ENCODE data around the gene CNIH1.
"Not testable (repeated sequence)": the region's sequence is repeated elsewhere in the genome, so short reads cannot be mapped to it uniquely, and the experiment has no call there.

CNIH1 gene

DNA sequence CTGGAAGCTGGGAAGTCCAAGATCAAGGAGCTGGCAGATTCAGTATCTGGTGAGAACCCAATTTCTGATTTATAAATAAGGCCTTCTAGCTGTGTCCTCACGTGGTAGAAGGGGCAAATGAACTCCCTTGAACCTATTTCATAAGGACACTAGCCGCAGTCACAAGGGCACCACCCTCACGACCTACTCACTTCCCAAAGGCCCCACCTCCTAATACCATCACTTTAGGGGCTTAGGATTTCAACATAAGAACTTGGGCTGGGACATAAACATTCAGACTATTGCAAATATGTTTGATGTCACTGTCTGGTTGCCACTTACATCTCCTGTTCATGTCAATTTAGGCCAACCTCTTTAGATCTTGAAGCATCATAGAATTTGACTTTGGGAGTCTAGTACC lies 10.8 kb upstream of the CNIH1 start:
- H3K27me3 Mint-ChIP-seq: no peaks in the 10 kb centered on the region
- no peaks in the 10 kb centered on the region for H3K9me3 Mint-ChIP-seq
- H3K4me1 Mint-ChIP-seq: peaks cover 11% of the 10 kb centered on the region
- no peak overlapping the region for H3K4me3 Mint-ChIP-seq
- no peak overlapping the region for H3K27ac Mint-ChIP-seq
- ATAC-seq: no peak
- H3K36me3 Mint-ChIP-seq: no peaks in the 10 kb centered on the region

DNA sequence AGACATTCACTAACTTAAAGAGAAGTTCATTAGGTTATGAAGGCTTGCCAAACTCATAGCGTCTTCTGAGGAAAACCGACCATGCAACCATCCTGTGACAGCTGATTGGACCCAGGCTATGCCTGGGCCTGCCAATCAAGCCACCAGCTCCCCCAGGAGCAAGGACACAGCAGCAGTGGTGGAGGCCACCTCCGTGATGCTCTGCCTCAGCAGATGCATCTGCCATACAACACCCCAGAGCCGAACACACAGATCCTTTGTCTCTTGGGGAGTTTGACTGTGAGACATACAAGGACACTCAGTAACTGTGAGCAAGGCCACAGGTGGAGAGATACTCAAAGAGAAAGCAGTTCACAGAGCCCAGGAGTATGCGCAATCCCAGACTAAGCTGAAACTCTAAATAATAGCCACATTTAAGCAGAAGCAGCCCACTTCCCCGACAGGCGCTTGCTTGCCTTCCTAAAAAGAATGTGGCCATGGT lies 10.0 kb upstream of the CNIH1 start:
- no peaks in the 10 kb centered on the region for H3K9me3 Mint-ChIP-seq
- H3K27ac Mint-ChIP-seq: peak overlapping the region; percentile 65
- no peaks in the 10 kb centered on the region for H3K36me3 Mint-ChIP-seq
- H3K27me3 Mint-ChIP-seq: no peaks in the 10 kb centered on the region
- peaks cover 11% of the 10 kb centered on the region for H3K4me1 Mint-ChIP-seq
- ATAC-seq: no peak
- no peak overlapping the region for H3K4me3 Mint-ChIP-seq

DNA sequence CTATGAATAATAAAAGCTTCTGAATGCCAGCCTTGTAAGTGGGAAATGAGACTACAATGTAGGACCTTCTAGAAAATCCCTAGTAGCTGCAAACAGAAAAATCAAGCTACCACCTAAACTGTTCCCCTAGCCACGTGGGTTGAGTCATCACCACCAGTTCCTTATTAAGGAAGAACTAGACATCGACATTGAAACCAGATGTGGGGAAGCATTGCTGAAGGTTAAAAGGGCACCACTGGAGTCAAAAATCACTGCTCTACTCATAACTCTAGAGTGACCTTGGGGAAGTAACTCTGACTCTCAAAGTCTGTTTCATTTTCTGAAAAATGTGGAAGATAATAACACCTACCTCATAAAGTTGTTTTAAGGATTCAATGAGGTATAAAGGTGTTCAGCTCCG lies 9.4 kb upstream of the CNIH1 start:
- Mint-ChIP-seq H3K4me1 (peaks cover 11% of the 10 kb centered on the region), H3K27me3 (no peaks in the 10 kb centered on the region), H3K4me3 (no peak overlapping the region), H3K36me3 (no peaks in the 10 kb centered on the region), H3K9me3 (no peaks in the 10 kb centered on the region), H3K27ac (peak overlapping the region; percentile 65)
- ATAC-seq: peak; percentile 94

DNA sequence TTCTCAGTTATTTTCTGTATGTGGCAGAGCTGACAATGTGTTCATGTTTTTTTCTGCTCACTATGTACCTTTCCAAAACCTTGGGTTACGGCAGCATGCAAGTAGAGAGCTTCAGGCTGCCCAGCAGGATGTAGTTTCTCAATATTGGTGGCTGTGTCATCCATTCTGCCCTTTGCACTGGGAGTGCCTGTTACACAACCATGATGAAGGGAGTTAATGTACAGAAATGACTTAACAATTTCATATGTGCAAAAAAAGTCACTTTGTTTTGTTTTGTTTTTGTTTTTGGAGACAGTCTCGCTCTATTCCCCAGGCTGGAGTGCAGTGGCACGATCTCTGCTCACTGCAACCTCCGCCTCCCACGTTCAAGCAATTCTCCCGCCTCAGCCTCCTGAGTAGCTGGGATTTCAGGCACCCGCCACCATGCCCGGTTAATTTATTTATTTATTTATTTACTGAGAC lies 6.1 kb upstream of the CNIH1 start:
- H3K27ac Mint-ChIP-seq: no peak overlapping the region
- H3K4me3 Mint-ChIP-seq: no peak overlapping the region
- H3K9me3 Mint-ChIP-seq: no peaks in the 10 kb centered on the region
- no peak for ATAC-seq
- H3K4me1 Mint-ChIP-seq: peaks cover 11% of the 10 kb centered on the region
- no peaks in the 10 kb centered on the region for H3K27me3 Mint-ChIP-seq
- H3K36me3 Mint-ChIP-seq: no peaks in the 10 kb centered on the region

DNA sequence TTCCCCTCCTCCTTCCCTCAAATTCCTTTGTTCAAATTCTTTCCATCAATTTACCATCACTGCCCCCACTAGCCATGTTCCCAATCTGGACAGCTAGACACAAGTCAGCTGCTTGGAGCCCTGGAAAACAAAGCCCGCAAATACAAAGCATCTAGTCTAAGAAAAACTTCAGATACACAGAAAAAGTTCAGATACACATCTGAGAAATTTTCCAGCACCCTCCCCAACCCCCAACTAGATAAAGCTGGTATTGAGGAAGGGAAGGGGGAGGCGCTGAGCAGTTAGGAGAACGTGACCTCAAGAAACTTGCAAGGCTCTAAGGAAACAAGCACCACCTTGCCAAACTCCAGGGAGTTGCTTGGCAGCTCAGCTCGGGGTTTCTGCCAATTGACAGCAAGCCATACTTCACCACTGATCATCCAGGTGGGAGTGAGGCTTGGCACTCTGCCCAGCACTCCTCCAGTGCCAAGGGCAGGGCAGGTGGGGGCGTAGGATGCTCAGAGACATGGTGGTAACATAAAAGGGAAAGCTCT lies 5.1 kb upstream of the CNIH1 start:
- ATAC-seq: no peak
- Mint-ChIP-seq H3K4me3 (no peak overlapping the region), H3K36me3 (no peaks in the 10 kb centered on the region), H3K27me3 (no peaks in the 10 kb centered on the region), H3K4me1 (peaks cover 18% of the 10 kb centered on the region), H3K9me3 (no peaks in the 10 kb centered on the region), H3K27ac (no peak overlapping the region)

DNA sequence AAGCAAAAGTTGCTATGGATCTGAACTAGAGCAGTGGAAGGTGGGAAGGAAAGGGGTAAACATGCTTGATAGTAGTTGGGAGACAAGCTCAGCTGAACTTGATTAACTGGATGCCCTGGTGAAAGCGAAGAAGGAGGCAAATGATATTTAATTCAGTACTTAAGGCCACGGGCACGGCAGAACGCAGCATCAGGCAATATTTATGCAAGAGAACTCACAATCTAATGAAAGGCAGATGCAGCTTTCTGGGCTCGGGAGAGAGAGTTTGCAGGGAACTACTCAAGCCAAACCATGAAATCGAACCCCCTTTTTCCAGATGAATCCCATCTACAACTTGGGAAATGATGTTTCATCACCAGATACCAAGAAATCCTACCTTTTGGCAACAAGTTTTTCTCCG lies 3.5 kb upstream of the CNIH1 start:
- Mint-ChIP-seq H3K36me3 (peaks cover under 1% of the 10 kb centered on the region), H3K27ac (no peak overlapping the region), H3K4me3 (no peak overlapping the region), H3K9me3 (no peaks in the 10 kb centered on the region), H3K27me3 (no peaks in the 10 kb centered on the region), H3K4me1 (peaks cover 19% of the 10 kb centered on the region)
- no peak for ATAC-seq

DNA sequence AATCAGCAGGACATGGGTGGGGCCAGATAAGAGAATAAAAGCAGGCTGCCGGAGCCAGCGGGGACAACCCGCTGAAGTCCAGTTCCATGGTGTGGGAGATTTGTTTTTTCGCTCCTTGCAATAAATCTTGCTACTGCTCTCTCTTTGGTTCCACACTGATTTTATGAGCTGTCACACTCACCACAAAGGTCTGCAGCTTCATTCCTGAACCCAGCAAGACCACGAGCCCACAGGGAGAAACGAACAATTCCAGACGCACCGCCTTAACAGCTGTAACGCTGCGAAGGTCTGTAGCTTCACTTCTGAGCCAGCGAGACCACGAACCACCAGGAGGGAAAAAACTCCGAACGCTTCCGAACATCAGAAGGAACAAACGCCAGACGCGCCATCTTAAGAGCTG lies 2.8 kb upstream of the CNIH1 start:
- Mint-ChIP-seq H3K27me3 (no peaks in the 10 kb centered on the region), H3K4me3 (no peak overlapping the region), H3K9me3 (no peaks in the 10 kb centered on the region), H3K36me3 (peaks cover 3% of the 10 kb centered on the region), H3K27ac (no peak overlapping the region), H3K4me1 (peaks cover 26% of the 10 kb centered on the region)
- no peak for ATAC-seq

DNA sequence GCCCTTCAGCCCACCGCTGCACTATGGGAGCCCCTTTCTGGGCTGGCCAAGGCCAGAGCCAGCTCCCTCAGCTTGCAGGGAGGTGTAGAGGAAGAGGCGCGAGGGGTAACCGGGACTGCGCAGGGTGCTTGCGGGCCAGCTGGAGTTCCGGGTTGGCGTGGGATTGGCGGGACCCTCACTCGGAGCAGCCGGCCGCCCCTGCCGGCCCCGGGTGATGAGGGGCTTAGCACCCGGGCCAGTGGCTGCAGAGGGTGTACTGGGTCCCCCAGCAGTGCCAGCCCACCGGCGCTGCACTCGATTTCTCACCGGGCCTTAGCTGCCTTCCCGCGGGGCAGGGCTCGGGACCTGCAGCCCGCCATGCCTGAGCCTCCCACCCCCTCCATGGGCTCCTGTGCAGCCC lies 1.8 kb upstream of the CNIH1 start:
- peaks cover 34% of the 10 kb centered on the region for H3K4me1 Mint-ChIP-seq
- H3K4me3 Mint-ChIP-seq, H3K27me3 Mint-ChIP-seq, ATAC-seq, H3K9me3 Mint-ChIP-seq, H3K27ac Mint-ChIP-seq, H3K36me3 Mint-ChIP-seq: not testable (repeated sequence)

DNA sequence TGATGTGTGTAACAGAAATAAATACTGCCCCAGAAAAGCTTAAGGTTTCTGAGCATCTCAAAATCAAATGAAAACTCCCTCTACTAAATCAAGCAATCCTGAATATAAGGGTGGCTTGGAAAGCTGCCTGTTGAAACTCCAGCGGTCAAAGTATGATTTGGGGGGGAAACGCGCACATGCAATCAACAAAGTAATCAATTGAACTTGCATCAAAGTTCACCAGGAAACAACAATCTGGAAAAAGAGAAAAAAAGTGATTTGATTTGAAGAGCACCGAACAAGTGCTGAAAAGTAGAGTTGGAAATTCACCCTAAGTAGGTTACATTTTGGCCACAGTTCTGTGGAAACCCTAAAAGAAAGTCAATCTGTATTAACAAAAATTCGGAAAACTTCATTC lies 700 bp downstream of the CNIH1 start:
- H3K27ac Mint-ChIP-seq: peak overlapping the region; percentile 84
- no peaks in the 10 kb centered on the region for H3K27me3 Mint-ChIP-seq
- peaks cover 58% of the 10 kb centered on the region for H3K4me1 Mint-ChIP-seq
- peaks cover 10% of the 10 kb centered on the region for H3K36me3 Mint-ChIP-seq
- no peaks in the 10 kb centered on the region for H3K9me3 Mint-ChIP-seq
- H3K4me3 Mint-ChIP-seq: peak overlapping the region; percentile 85
- no peak for ATAC-seq

DNA sequence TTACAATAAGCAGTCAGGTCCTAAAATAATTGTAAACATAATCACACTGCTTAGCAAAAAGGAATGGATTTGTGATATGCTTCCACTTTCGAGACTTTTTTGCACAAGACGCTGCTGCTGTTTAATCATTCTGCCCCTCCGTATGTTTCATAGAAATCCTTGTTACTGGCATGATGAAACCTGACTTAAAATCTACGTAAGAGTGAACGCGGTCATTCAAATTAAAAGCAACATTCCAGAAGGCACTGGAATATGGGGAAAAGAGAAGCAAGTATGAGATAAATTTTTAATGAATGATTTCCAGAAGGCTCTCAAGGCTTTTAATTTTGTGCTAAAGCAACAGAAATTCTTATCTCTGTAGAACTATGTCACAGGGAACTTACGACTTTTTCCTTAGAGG lies 1.1 kb downstream of the CNIH1 start:
- peaks cover 15% of the 10 kb centered on the region for H3K36me3 Mint-ChIP-seq
- peak overlapping the region; percentile 85 for H3K4me3 Mint-ChIP-seq
- H3K27me3 Mint-ChIP-seq: no peaks in the 10 kb centered on the region

DNA sequence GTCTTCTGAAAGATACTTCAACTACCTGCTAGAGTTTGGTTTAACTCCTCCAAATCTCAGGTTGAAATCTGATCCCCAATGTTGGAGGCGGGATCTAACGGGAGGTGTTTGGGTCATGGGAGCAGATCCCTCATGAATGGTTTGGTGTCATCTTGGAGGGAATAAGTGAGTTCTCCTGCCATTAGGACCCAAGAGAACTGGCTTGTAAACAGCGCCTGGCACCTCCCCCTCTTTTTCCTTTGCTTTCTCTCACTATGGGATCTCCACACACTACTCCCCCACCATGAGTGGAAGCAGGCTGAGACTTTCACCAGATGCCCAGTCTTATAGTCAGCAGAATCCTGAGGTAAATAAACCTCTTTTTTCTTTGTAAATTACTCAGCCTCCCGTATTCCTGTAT lies 2.5 kb downstream of the CNIH1 start:
- H3K4me3 Mint-ChIP-seq: no peak overlapping the region
- ATAC-seq: no peak
- H3K9me3 Mint-ChIP-seq: no peaks in the 10 kb centered on the region
- H3K36me3 Mint-ChIP-seq: peaks cover 26% of the 10 kb centered on the region
- no peak overlapping the region for H3K27ac Mint-ChIP-seq
- H3K27me3 Mint-ChIP-seq: no peaks in the 10 kb centered on the region
- peaks cover 74% of the 10 kb centered on the region for H3K4me1 Mint-ChIP-seq

More for the DNA sequence above, 1.1 kb downstream of the CNIH1 start:
- Mint-ChIP-seq H3K9me3 (no peaks in the 10 kb centered on the region), H3K4me1 (peaks cover 62% of the 10 kb centered on the region), H3K27ac (peak overlapping the region; percentile 84)
- ATAC-seq: no peak

DNA sequence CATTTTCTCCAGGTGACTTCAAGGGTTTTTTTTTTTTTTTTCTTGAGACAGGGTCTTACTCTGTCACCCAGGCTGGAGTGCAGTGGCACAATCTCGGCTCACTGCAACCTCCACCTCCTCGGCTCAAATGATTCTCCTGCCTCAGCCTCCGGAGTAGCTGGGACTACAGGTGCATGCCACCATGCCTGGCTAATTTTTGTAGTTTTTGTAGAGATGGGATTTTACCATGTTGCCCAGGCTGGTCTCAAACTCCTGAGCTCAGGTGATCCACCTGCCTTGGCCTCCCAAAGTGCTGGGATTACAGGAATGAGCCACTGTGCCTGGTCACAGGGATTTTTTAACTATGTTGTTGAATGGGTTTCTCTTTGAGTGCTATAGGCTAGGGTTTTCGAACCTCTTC lies 3.2 kb downstream of the CNIH1 start:
- H3K36me3 Mint-ChIP-seq: peaks cover 28% of the 10 kb centered on the region
- not testable (repeated sequence) for H3K27me3 Mint-ChIP-seq, H3K4me3 Mint-ChIP-seq, ATAC-seq, H3K9me3 Mint-ChIP-seq, H3K27ac Mint-ChIP-seq
- peaks cover 82% of the 10 kb centered on the region for H3K4me1 Mint-ChIP-seq

DNA sequence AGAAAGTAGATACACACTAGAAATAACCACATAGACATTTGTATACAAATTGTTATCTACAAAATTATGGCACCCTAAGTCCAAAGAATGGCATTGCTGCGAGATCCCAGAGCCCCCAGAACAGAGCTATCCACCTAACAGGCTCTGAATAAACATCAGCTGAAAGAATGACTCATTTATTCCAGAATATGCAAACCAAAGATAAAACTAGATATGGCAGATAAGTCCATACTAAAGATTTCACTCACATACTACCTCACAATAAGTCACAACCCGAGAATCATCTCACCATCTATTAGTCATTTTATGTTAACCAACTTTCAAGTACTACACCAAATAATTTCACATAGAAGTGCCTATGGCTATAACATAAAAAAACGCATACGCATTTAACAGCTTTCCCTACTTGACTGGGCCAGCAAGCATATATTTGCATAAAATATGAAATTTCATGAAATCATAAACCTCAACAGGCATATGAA lies 5.6 kb downstream of the CNIH1 start:
- Mint-ChIP-seq H3K27ac (peak overlapping the region; percentile 66), H3K27me3 (no peaks in the 10 kb centered on the region), H3K9me3 (no peaks in the 10 kb centered on the region), H3K36me3 (peaks cover 37% of the 10 kb centered on the region), H3K4me1 (peaks cover 72% of the 10 kb centered on the region), H3K4me3 (peak overlapping the region; percentile 48)
- no peak for ATAC-seq

DNA sequence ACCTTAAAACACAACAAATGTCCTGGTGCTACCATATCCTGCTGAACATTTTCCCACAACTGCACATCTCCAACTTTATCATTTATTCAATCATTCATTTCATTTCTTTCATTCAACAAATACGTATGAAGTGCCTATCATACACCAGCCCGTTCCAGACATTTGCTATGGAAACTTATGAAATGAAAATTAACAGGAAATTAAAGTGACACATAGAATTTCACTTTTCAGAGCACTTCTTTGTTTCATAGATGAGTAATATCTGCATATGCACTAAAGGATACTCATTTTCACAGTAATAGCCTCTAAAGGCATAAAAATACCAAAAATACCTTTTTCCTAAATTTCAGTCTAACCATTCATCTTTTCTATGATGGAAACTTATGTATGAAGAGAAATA lies 12.6 kb downstream of the CNIH1 start:
- no peaks in the 10 kb centered on the region for H3K27me3 Mint-ChIP-seq
- peaks cover 58% of the 10 kb centered on the region for H3K36me3 Mint-ChIP-seq
- peaks cover 6% of the 10 kb centered on the region for H3K4me1 Mint-ChIP-seq
- H3K27ac Mint-ChIP-seq: no peak overlapping the region
- H3K4me3 Mint-ChIP-seq: no peak overlapping the region
- no peaks in the 10 kb centered on the region for H3K9me3 Mint-ChIP-seq
- ATAC-seq: no peak

DNA sequence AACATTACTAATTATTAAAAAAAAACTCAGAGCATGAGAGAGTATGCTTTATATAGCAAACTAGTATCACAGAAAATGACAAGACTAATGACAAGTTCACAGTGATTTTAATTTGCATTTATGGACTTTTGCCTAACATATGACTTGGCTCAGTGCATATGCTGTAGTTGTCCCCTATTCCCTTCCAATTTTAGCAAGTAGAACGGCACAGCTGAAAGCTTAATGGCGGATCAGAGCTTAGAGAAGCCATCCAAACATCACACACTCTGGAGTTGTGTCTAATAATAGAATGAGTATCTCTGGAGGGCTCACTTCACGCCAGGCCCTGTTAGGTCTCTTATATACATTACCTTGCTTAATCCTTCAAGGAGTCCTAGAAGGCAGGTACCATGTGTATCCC lies 13.3 kb downstream of the CNIH1 start:
- Mint-ChIP-seq H3K4me3 (no peak overlapping the region), H3K9me3 (no peaks in the 10 kb centered on the region), H3K27ac (no peak overlapping the region), H3K4me1 (no peaks in the 10 kb centered on the region), H3K27me3 (no peaks in the 10 kb centered on the region), H3K36me3 (peaks cover 59% of the 10 kb centered on the region)
- no peak for ATAC-seq

DNA sequence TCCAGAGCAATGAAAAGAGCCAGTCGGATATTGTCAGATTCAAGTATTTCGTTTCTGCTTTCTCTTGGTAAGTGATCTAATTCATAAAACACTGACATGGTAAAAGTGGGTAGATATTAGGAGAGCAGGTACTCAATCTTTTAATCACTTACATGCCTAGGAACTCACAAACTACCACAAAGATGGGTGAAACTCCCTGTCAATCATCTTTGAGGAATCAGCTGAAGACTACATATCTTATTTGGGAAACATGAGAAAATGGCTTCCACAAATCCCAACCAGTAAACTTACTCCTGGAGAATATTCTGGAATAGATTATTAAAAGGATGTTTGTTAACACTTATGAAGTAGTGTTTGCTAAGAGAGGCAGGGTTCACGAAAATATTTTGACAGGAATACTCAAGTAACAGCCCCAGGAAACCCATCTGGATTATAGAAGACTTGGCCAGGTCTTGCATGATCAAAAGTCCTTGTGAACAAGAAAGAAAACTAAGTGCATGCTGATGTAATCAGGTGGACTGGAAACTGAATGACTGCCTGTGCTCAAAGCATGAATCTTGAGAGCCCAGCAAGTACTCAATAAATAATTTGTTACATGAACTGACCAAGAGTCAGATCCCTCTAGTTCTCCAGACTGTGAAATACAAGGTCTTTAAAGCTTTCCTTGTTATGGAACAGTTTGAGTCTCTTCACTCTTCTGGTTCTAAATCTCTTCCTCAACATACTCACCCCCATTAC lies 15.5 kb downstream of the CNIH1 start:
- H3K9me3 Mint-ChIP-seq: no peaks in the 10 kb centered on the region
- peaks cover 52% of the 10 kb centered on the region for H3K36me3 Mint-ChIP-seq
- no peak overlapping the region for H3K4me3 Mint-ChIP-seq
- no peaks in the 10 kb centered on the region for H3K27me3 Mint-ChIP-seq
- peaks cover 3% of the 10 kb centered on the region for H3K4me1 Mint-ChIP-seq
- H3K27ac Mint-ChIP-seq: no peak overlapping the region
- no peak for ATAC-seq
